Hepatocyte (in vitro differentiated cells): ENCODE results near the gene HIGD1C. TPM values are rescaled to one million over a fixed set of nuclear protein-coding genes. Genes with fewer than 3 reads are reported as not detected.
A peak's percentile ranks its signal among the peaks of the same experiment; 100 is the strongest.

ENCODE experiments used
- DNase-seq: peaks from one replicate; pipeline ENCODE4 v3.0.0-alpha.2; 2016; ENCODE audit warnings: low spot score
- H2AFZ ChIP-seq: fragments of 200-600 bp; sonication (generic); 2 replicates; pipeline ENCODE4 v1.6.0; 2016; ENCODE audit warnings: antibody characterized with exemption, mild to moderate bottlenecking
- H3K27ac ChIP-seq: fragments of 200-600 bp; sonication (generic); 2 replicates; pipeline ENCODE4 v1.5.1; 2016; ENCODE audit warnings: mild to moderate bottlenecking
- H3K27me3 ChIP-seq: fragments of 200-600 bp; sonication (generic); 2 replicates; pipeline ENCODE4 v1.6.1; 2016
- H3K36me3 ChIP-seq: fragments of 200-600 bp; sonication (generic); replicated peaks from 2 replicates; pipeline ENCODE4 v1.5.1; 2016; ENCODE audit warnings: low read depth; ENCODE audit not compliant: insufficient read depth
- H3K4me1 ChIP-seq: fragments of 200-600 bp; sonication (generic); 2 replicates; pipeline ENCODE4 v1.5.1; 2016; ENCODE audit warnings: mild to moderate bottlenecking, moderate library complexity; ENCODE audit not compliant: insufficient read depth
- H3K4me2 ChIP-seq: fragments of 200-600 bp; sonication (generic); 2 replicates; pipeline ENCODE4 v1.6.0; 2016
- H3K4me3 ChIP-seq: fragments of 200-600 bp; sonication (generic); 2 replicates; pipeline ENCODE4 v1.5.1; 2016; ENCODE audit warnings: mild to moderate bottlenecking
- H3K79me2 ChIP-seq: fragments of 200-600 bp; sonication (generic); 2 replicates; pipeline ENCODE4 v1.6.0; 2017; ENCODE audit warnings: mild to moderate bottlenecking
- H3K9me2 ChIP-seq: fragments of 200-600 bp; sonication (generic); replicated peaks from 2 replicates; pipeline ENCODE4 v1.6.0; 2017; ENCODE audit warnings: mild to moderate bottlenecking; ENCODE audit not compliant: insufficient read depth
- H3K9me3 ChIP-seq: fragments of 200-600 bp; sonication (generic); 2 replicates; pipeline ENCODE4 v1.5.1; 2016; ENCODE audit warnings: low read depth, mild to moderate bottlenecking
- H4K20me1 ChIP-seq: fragments of 200-600 bp; sonication (generic); 2 replicates; pipeline ENCODE4 v1.6.0; 2016; ENCODE audit warnings: mild to moderate bottlenecking; ENCODE audit not compliant: insufficient read depth, poor library complexity, severe bottlenecking
- EZH2 ChIP-seq: fragments of 200-600 bp; sonication (generic); IDR thresholded peaks from 2 replicates; pipeline ENCODE4 v1.6.1; 2016; ENCODE audit warnings: antibody characterized with exemption, mild to moderate bottlenecking, borderline replicate concordance
- EZH2phosphoT487 ChIP-seq: fragments of 200-600 bp; sonication (generic); IDR thresholded peaks from one replicate; pipeline ENCODE4 v1.6.1; 2018; ENCODE audit warnings: antibody characterized with exemption, mild to moderate bottlenecking, low read depth, moderate library complexity; ENCODE audit not compliant: unreplicated experiment, severe bottlenecking
- WGBS: methylation state at CpG from one replicate; pipeline ENCODE4 v1.1.6; 2016; ENCODE audit warnings: low lambda C conversion rate; ENCODE audit errors: missing lambda C conversion rate; 5-methylcytosine and 5-hydroxymethylcytosine counted together
- polyA plus RNA-seq: library from polyadenylated mRNA; unstranded; fragments of >200 nt; fragmentation: Nextera tagmentation; extraction: Ambion mirVana; gene quantifications from 2 replicates; pipeline ENCODE4 v1.2.1, GENCODE V29; 2016
- total RNA-seq: library from RNA; depleted of rRNA; stranded (reverse); fragments of >200 nt; gene quantifications from 2 replicates; pipeline ENCODE4 v1.2.3, GENCODE V29; 2014
- TF ChIP-seq, protein P1 (sequence below): fragments of 200-600 bp; sonication (generic); IDR thresholded peaks from 2 replicates; pipeline ENCODE4 v1.5.1; 2016; ENCODE audit warnings: antibody characterized with exemption, mild to moderate bottlenecking; ENCODE audit not compliant: poor library complexity

HIGD1C gene
- total and polyA plus RNA-seq, 2 experiments from 2014 or later, result not detected

DNA sequence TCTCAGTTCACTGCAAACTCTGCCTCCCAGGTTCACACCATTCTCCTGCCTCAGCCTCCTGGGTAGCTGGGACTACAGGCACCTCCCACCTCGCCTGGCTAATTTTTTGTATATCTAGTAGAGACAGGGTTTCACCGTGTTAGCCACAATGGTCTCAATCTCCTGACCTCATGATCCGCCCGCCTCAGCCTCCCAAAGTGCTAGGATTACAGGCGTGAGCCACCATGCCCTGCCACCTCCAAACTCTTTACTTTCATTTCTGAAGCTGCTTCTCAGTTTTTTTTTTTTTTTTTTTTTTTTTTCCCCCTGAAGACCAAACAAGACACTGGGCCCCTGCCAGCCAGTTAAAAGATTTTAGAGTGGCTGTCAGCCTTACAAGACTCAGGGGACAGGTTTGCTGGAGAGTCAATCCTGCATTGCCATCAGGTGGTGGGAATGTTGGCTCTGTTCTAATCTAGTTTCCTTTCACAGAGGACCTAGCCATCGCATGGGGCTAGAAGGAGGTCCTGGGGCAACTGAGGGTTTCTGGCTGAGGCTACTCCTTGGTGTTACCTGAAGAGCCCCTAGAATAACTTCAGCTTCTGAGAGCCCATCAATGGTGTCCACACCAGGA is 37.4 kb upstream of the HIGD1C start:
- Histone ChIP-seq H3K4me2 (no peak overlapping the region), H3K9me2 (no peaks in the 10 kb centered on the region), H3K9me3 (peaks cover 8% of the 10 kb centered on the region), H3K36me3 (no peaks in the 10 kb centered on the region), H4K20me1 (no peaks in the 10 kb centered on the region), H2AFZ (no peak overlapping the region), H3K27me3 (no peaks in the 10 kb centered on the region), H3K4me1 (no peaks in the 10 kb centered on the region), H3K27ac (no peak overlapping the region), H3K79me2 (no peaks in the 10 kb centered on the region), H3K4me3 (no peak overlapping the region)
- WGBS, result 94% methylated on average over 6 of the region's 6 CpGs
- no peak for TF ChIP-seq EZH2phosphoT487
- no peak for DNase-seq

DNA sequence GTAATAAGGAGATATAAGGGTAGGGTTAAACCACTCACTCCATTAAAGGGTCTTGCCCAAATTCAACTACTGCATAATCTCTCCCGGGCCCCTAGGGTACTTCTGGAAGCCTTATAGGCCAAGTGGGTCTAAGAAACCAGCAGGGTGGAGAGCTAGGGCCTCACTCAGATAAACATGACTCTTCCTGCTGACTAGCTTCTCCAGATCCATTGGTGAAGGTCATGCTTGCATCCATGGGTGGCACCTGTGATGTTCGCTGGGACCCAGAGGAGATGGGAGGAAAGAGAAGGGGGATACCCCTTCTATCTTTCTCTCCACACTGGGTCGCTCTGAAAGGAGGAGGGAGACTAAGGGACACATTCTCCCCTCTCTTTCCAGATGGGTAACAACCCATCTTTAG is 36.1 kb upstream of the HIGD1C start:
- no peaks in the 10 kb centered on the region for H3K9me2 ChIP-seq
- no peak for DNase-seq
- H3K36me3 ChIP-seq, result no peaks in the 10 kb centered on the region
- no peaks in the 10 kb centered on the region for H3K4me1 ChIP-seq
- H3K27ac ChIP-seq, result no peak overlapping the region
- no peak overlapping the region for H2AFZ ChIP-seq
- H4K20me1 ChIP-seq, result no peaks in the 10 kb centered on the region
- TF ChIP-seq, protein P1, sequence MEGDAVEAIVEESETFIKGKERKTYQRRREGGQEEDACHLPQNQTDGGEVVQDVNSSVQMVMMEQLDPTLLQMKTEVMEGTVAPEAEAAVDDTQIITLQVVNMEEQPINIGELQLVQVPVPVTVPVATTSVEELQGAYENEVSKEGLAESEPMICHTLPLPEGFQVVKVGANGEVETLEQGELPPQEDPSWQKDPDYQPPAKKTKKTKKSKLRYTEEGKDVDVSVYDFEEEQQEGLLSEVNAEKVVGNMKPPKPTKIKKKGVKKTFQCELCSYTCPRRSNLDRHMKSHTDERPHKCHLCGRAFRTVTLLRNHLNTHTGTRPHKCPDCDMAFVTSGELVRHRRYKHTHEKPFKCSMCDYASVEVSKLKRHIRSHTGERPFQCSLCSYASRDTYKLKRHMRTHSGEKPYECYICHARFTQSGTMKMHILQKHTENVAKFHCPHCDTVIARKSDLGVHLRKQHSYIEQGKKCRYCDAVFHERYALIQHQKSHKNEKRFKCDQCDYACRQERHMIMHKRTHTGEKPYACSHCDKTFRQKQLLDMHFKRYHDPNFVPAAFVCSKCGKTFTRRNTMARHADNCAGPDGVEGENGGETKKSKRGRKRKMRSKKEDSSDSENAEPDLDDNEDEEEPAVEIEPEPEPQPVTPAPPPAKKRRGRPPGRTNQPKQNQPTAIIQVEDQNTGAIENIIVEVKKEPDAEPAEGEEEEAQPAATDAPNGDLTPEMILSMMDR, result no peak
- no peak for TF ChIP-seq EZH2phosphoT487
- TF ChIP-seq EZH2, result no peak
- H3K79me2 ChIP-seq, result no peaks in the 10 kb centered on the region
- H3K27me3 ChIP-seq, result no peaks in the 10 kb centered on the region
- 90% methylated on average over 3 of the region's 3 CpGs for WGBS
- H3K9me3 ChIP-seq, result peaks cover 8% of the 10 kb centered on the region
- H3K4me2 ChIP-seq, result no peak overlapping the region
- no peak overlapping the region for H3K4me3 ChIP-seq

DNA sequence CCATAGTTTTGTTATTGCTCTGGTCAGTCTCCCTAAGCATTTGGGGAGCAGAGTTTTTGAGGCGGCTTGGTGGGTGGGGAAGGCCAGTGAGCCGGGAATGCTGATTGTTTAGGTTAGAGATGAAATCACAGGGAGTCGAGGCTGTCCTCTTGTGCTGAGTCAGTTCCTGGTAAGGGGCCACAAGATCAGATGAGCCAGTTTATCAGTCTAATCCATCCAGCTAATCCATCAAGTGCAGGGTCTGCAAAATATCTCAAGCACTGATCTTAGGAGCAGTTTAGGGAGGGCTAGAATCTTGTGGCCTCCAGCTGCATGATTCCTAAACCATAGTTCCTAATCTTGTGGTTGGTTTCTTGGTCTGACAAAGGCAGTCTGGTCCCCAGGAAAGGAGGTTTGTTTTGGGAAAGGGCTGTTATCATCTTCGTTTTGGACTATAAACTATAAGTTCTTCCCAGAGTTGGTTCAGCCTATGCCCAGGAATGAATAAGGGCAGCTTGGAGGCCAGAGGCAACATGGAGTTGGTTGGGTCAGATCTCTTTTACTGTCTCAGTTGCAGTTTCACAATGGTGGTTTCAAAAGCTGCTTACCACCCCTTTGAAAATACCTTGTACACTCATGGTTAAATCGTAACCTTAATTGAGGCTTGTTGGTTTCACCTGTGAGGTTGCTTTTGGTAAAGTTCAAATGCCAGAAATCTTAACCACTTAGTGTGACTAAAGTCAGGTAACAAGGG is 33.6 kb upstream of the HIGD1C start:
- TF ChIP-seq EZH2, result no peak
- no peak for TF ChIP-seq EZH2phosphoT487
- TF ChIP-seq, protein P1, result no peak
- H2AFZ ChIP-seq, result no peak overlapping the region
- no peaks in the 10 kb centered on the region for H3K9me2 ChIP-seq
- WGBS, result 57% methylated on average over 5 of the region's 5 CpGs
- H3K36me3 ChIP-seq, result no peaks in the 10 kb centered on the region
- H3K4me2 ChIP-seq, result no peak overlapping the region
- DNase-seq, result no peak
- H4K20me1 ChIP-seq, result no peaks in the 10 kb centered on the region
- H3K79me2 ChIP-seq, result no peaks in the 10 kb centered on the region
- peaks cover 17% of the 10 kb centered on the region for H3K4me1 ChIP-seq
- no peak overlapping the region for H3K4me3 ChIP-seq
- no peaks in the 10 kb centered on the region for H3K27me3 ChIP-seq
- no peak overlapping the region for H3K27ac ChIP-seq
- peaks cover 3% of the 10 kb centered on the region for H3K9me3 ChIP-seq

DNA sequence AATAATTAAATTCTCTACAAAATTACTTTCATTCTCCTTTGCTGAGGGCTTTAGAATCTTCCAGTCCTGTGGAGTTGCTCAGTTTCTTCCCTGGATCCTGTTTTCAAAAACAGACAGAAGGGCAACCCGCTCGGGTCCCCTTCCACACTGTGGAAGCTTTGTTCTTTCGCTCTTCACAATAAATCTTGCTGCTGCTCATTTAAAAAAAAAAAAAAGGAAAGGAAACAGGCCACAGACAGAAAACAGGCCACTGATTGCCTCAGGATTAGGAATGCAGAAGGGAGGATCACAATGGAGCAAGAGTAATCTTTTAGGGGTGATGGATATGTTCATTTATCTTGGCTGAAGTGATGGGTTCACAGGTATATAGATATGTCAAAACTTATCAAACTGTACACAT is 29.5 kb upstream of the HIGD1C start:
- no peak for TF ChIP-seq EZH2phosphoT487
- TF ChIP-seq EZH2, result no peak
- TF ChIP-seq, protein P1, result no peak

More for the DNA sequence above, 29.5 kb upstream of the HIGD1C start:
- Histone ChIP-seq H3K4me1 (peaks cover 38% of the 10 kb centered on the region), H3K27ac (peak overlapping the region; percentile 94), H2AFZ (peak overlapping the region; percentile 24), H3K36me3 (no peaks in the 10 kb centered on the region), H3K4me3 (no peak overlapping the region), H4K20me1 (no peaks in the 10 kb centered on the region), H3K4me2 (peak overlapping the region; percentile 84), H3K9me3 (no peaks in the 10 kb centered on the region), H3K79me2 (peaks cover 29% of the 10 kb centered on the region), H3K9me2 (no peaks in the 10 kb centered on the region), H3K27me3 (no peaks in the 10 kb centered on the region)
- WGBS, result 49% methylated on average over 3 of the region's 3 CpGs
- DNase-seq, result no peak
